T-helper 2 cell treated with Interferon-gamma antibody and Interleukin-4, amounts not matched to agents 100 ng/mL and 5 ng/mL, for 36 hours (primary cell): ENCODE results near the gene SIX1. TPM values are rescaled to one million over a fixed set of nuclear protein-coding genes. Genes with fewer than 3 reads are reported as not detected.

Experiments
- intact Hi-C: fragments of 100-400 bp; cut with micrococcal nuclease; formaldehyde crosslinking; loops from one replicate; pipeline ENCODE4 v1.15.1; 2023
- total RNA-seq: library from RNA; stranded (reverse); gene quantifications from 2 replicates; pipeline ENCODE4 v1.2.3, GENCODE V29; 2022

The SIX1 gene
- 0.14 and 0.25 TPM in 2 replicates for total RNA-seq

DNA sequence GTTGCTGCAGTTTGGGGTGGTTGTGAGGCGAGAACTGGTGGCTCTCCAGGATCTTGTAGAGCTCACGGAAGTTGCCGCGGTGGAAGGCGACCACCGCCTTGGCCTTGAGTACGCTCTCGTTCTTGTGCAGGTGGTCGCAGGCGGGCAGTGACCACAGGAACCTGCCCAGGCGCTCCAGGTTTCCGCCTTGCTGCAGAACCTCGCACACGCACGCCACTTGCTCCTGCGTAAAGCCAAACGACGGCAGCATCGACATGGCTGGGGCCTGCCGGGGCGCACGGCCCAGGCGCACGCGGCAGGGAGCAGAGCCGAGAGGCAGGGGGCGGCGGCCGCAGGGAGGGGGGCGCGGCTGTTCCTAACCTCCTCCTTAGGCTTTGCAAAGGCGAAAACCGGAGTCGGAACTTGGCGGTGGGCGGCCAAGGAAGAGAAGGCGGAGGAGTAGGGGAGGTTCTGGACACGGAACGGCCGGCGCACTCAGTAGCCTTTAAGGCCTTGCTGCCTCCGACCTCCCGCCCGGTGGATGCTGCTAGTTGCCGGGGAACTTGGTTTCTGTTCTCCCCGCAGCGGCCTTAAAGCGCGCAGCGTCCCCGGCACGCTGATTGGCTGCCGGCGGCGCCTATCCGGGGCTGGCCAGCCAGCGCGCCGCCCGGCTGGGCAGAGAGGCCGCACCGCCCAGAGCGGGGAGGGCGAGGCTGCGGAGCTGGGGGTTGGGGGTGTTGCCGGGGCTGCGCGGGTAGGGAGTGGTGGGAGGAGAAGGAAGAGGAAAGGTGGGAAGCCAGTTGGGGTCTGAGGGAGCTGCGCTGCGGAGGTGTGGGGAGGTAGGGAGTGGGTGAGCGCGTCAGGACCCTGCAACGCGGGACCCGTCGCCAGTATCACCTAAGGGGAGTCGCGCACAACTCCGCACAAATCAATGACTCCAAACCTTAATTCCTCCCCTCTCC is at the start of gene SIX1:
TSS of gene SIX1 (minus strand) at position 544 of the 941 bp plus-strand sequence. CDS start at position 256, 288 bp downstream.
- intact Hi-C loops, result loop anchor here (2.0 kb wide), 1 partner anchor 140 kb away; the partner anchor contains the start of gene SIX6

GRCh38 chr14:60695327-60695726 is 46.0 kb upstream of the SIX1 start:
- intact Hi-C loops, result no loop called here

DNA sequence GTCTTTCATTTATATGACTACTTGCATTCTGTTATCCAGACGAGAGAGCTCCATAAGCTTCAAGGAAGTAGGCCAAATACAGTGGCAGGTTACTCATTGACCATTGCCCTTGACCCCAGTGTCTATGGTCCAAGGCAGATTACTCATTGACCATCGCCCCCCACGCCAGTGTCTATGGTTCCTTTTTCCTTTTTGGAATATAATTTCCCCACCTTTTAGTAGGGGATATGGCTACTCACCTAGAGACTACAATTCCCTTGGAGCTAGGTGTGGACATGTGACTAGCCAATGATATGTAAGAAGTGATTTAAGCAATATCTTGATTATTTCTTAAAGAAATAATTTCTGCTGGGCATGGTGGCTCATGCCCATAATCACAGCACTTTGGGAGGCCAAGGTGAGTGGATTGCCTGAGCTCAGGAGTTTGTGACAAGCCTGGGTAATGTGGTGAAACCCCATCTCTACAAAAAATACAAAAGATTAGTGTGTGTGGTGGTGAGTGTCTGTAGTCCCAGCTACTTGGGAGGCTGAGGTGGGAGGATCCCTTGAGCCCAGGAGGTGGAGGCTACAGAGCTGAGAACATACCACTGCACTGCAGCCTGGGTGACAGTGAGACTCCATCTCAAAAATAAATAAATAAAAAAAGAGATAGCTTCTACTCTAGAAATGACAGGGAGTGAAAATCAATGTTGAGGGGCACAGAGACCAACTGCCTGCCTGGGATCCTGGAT is 42.3 kb upstream of the SIX1 start:
- intact Hi-C loops, result no loop called here

- intact Hi-C loops, result no loop called here
Observed at GRCh38 chr14:60686865-60687264, 37.6 kb upstream of the SIX1 start.

DNA sequence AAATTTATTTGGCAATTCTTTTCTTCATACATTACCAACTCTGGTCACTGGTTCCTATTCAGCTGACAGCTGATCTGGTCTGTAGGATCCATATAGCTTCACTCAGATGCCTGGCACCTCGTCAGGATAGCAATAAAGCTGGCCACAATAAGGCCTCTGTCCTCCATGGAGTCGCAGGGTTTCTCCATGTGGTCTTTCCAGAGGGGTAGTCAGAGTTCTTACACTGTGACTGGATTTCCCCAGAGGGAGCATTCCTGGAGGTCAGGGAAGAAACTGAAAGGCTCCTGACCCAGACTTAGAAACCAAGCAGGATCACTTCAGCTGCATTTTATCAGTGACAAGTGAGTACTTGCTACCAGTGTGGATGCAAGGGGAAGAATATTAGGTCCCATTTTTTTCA is 34.9 kb upstream of the SIX1 start:
- intact Hi-C loops, result no loop called here

DNA sequence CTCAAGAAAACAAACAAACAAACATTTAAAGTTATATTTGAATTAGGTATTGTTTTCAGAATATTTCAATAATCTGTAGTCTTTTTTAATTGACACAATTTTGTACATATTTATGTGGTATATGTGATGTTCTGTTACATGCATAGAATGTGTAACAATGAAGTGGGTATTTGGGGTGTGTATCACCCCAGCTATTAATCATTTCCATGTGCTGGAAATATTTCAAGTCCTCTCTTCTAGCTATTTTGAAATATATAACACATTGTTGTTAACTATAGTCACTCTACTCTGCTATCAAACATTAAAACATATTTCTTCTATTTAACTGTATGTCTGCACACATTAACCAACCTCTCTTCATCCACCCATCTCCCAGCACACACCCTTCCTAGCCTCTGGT is 32.0 kb upstream of the SIX1 start:
- intact Hi-C loops, result no loop called here

DNA sequence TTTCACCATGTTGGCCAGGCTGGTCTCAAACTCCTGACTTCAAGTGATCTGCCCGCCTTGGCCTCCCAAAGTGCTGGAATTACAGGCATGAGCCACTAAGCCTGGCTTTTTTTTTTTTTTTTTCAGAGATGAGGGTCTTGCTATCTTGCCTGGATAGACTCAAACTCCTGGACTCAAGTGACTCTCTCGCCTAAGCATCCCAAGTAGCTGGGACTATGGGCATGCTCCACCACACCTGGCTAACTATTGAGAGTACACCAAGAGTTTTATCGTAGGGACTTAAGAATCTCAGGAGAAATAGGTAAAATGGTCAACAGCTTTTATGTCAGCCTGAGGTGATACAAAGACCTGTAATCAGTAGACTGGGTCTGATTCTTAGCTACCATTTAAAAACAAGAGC is 31.2 kb upstream of the SIX1 start:
- intact Hi-C loops, result no loop called here

DNA sequence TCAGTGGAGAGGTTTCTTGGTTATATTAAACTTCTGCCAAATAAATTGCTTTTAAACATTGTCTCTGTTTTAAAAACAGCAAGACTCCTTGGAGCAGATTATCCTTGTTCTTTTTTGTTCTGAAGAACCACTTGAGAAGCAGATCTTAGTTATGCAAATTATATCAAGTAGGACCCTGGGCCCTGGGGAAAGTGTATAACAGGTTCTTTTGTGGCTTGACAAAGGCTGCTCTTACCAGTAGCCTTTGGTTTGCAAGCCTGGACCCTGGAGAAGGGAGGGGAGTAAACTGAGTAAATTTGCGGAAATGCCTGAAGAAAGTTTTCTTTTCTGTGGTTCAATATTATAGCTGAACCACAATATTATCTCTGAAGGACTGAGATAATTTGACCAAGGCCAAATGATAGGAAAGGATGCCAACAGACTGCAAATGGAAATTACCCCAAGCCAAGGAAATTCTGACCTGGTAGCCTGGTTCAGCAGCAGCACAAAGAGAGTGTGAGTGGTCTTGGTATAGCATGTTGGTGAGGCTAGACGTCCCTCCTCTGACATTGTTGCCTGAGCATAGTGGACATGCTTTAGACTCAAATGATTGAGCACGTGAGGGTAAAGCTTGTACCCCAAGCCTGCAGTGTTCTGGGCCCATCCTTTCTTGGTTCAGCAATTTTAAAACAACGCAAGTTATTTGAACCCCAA is 30.4 kb upstream of the SIX1 start:
- intact Hi-C loops, result no loop called here

DNA sequence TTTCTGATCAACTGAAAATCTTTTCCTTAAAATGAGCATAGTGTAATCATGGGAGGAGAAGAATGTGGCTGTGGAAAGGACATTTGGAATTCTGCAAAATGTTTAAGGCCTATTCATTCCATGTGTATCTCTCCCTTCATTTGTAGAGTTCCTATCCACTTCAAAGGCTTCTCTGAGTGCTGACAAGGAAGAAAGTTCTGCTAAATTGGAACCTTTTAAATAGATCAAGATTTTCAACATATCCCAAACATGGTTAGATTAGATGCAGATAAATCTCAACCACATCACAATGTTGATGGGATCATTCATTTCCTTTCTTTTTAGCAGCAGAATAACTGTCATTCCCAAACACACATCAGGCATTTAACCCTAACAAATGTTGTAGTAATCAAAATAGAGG is 28.4 kb upstream of the SIX1 start:
- intact Hi-C loops, result no loop called here

GRCh38 chr14:60670989-60671388 is 21.7 kb upstream of the SIX1 start:
- intact Hi-C loops, result no loop called here

GRCh38 chr14:60668431-60669112 is 19.3 kb upstream of the SIX1 start:
- intact Hi-C loops, result no loop called here

DNA sequence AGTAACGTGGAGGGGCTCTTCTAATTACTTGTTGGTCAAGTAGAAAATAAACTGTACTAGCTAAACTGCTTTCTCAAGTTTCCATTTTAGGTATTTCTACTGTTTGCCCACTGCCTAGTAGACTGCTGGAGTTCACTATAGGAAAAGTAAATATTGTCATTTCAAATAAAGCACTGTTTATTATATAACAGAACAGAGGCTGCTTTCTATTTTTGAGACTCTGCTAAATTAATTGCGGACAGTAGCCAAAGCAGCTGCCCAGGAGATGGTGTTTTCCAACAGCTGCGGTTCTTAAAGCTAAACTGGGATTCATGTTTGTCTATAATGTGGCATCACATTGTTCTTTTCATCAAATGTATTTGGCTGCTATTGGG is 15.9 kb upstream of the SIX1 start:
- intact Hi-C loops, result no loop called here

DNA sequence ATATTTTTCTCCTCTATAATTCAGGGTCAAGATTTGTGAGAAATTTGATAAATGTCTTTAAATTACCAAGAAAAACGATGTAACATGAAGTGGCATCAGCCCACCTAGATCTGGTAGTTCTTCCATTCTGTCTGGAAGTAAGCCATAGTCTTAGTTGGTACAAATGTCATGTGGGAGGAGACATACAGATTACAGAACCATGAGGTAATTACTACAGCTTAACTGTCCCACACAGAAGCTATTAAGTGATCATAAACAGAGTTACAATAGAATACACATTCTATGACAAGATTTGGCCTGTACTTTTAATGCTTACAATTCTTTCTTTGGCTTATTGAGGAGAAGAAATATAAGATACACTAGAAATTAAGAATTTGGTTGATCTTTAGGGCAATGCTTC is 13.7 kb upstream of the SIX1 start:
- intact Hi-C loops, result no loop called here

GRCh38 chr14:60661721-60662120 is 12.4 kb upstream of the SIX1 start:
- intact Hi-C loops, result no loop called here

GRCh38 chr14:60658909-60659585 is 9.8 kb upstream of the SIX1 start:
- intact Hi-C loops, result loop anchor here (1.0 to 10.0 kb wide), 4 partner anchors 63 to 596 kb away; partner anchors contain the start of genes SIX4, SLC38A6 and TRMT5

GRCh38 chr14:60658211-60658690 is 9.0 kb upstream of the SIX1 start:
- intact Hi-C loops, result loop anchor here (1.0 to 10.0 kb wide), 4 partner anchors 64 to 597 kb away; partner anchors contain the start of genes SIX4, SLC38A6 and TRMT5

- intact Hi-C loops, result loop anchor here (1.0 to 10.0 kb wide), 5 partner anchors 15 to 597 kb away; partner anchors contain the start of genes SIX4, SLC38A6 and TRMT5
Observed at GRCh38 chr14:60657456-60658210, 8.4 kb upstream of the SIX1 start.

GRCh38 chr14:60656686-60657455 is 7.6 kb upstream of the SIX1 start:
- intact Hi-C loops, result loop anchor here (2.0 to 10.0 kb wide), 4 partner anchors 14 to 598 kb away; partner anchors contain the start of genes SIX4, SLC38A6 and TRMT5
